Large intestine (tissue), 3 donors: ENCODE measurements around the gene SPSB2. TPM values are rescaled to one million over a fixed set of nuclear protein-coding genes. Genes with fewer than 3 reads are reported as not detected.
"Not testable (repeated sequence)": the region's sequence is repeated elsewhere in the genome, so short reads cannot be mapped to it uniquely, and the experiment has no call there.

Experiments used
- DNase-seq, 2 donors: peaks; one replicate each; pipeline versions ENCODE4 v3.0.0 to v3.0.0-alpha.2; 2013
- H3K27ac ChIP-seq: one replicate; pipeline ENCODE4 v1.5.1; 2013; ENCODE audit warnings: low read length
- H3K27me3 ChIP-seq: 2 replicates; pipeline ENCODE4 v1.6.1; 2013; ENCODE audit warnings: low read length; ENCODE audit not compliant: control insufficient read depth, insufficient read depth
- H3K36me3 ChIP-seq: 2 replicates; pipeline ENCODE4 v1.6.1; 2013; ENCODE audit warnings: low read length; ENCODE audit not compliant: control insufficient read depth, insufficient read depth
- H3K4me1 ChIP-seq: one replicate; pipeline ENCODE4 v1.6.1; 2013; ENCODE audit warnings: low read length; ENCODE audit not compliant: control insufficient read depth, insufficient read depth
- H3K4me3 ChIP-seq: one replicate; pipeline ENCODE4 v1.5.1; 2013; ENCODE audit warnings: low read length
- H3K9me3 ChIP-seq: one replicate; pipeline ENCODE4 v1.6.1; 2013; ENCODE audit warnings: mild to moderate bottlenecking, low read depth, low read length, moderate library complexity; ENCODE audit not compliant: control insufficient read depth
- WGBS: methylation state at CpG from one replicate; pipeline ENCODE4 v1.1.5; 2013; ENCODE audit warnings: low lambda C conversion rate; ENCODE audit not compliant: insufficient coverage; 5-methylcytosine and 5-hydroxymethylcytosine counted together
- polyA plus RNA-seq: library from polyadenylated mRNA; unstranded; fragments of 120-200 nt; gene quantifications from one replicate; pipeline ENCODE4 v1.2.1, GENCODE V29; 2013

SPSB2 gene
- polyA plus RNA-seq, 1 donor, result 15.3 TPM

DNA sequence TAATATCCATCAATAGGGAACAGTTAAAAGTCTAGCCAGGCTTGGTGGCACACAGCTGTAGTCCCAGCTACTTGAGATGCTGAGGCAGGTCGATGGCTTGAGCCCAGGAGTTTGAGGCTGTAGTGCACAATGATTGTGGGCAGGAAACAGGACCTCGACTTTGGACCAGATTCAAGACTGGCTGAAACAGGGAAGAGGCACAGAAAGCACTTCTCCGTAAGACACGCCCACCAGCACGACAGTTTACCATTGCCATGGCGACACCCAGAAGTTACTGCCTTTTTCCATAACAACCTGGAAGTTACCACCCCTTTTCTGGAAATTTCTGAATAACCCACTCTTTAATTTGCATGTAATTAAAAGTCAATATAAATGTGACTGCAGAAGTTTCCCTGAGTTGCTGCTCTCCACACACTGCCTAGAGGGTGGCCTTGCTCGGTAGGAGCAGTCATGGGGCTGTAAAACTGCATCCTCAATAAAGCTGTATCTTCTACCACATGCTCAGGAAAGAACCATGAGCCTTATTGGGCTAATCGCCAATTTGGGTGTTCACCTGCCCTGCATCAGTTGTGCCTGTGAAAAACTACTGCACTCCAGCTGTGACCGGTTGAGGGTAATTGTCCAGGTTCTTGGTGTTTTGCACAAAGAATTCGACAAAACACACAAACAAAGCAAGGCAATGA, 26.9 kb upstream of the SPSB2 start:
- DNase-seq, result peak; percentile 78 to 89
- Histone ChIP-seq H3K9me3 (no peaks in the 10 kb centered on the region), H3K4me3 (no peak overlapping the region), H3K27me3 (no peaks in the 10 kb centered on the region), H3K27ac (peak overlapping the region; percentile 42), H3K36me3 (no peaks in the 10 kb centered on the region), H3K4me1 (peaks cover 8% of the 10 kb centered on the region)
- WGBS, result 100% methylated on average over 1 of the region's 10 CpGs

- DNase-seq, result no peak
- peaks cover 8% of the 10 kb centered on the region for H3K4me1 ChIP-seq
- no peaks in the 10 kb centered on the region for H3K36me3 ChIP-seq
- peak overlapping the region; percentile 42 for H3K27ac ChIP-seq
- H3K4me3 ChIP-seq, result no peak overlapping the region
- no CpG with 5 or more reads among the region's 5 CpGs for WGBS
- H3K27me3 ChIP-seq, result no peaks in the 10 kb centered on the region
- no peaks in the 10 kb centered on the region for H3K9me3 ChIP-seq
Measured at GRCh38 chr12:6899427-6899826, 26.3 kb upstream of the SPSB2 start.

- DNase-seq, result no peak
- Histone ChIP-seq H3K27me3 (no peaks in the 10 kb centered on the region), H3K4me1 (peaks cover 4% of the 10 kb centered on the region), H3K27ac (no peak overlapping the region), H3K4me3 (no peak overlapping the region), H3K9me3 (no peaks in the 10 kb centered on the region), H3K36me3 (no peaks in the 10 kb centered on the region)
- WGBS, result 100% methylated on average over 1 of the region's 6 CpGs
Measured at GRCh38 chr12:6896846-6897435, 23.8 kb upstream of the SPSB2 start.

DNA sequence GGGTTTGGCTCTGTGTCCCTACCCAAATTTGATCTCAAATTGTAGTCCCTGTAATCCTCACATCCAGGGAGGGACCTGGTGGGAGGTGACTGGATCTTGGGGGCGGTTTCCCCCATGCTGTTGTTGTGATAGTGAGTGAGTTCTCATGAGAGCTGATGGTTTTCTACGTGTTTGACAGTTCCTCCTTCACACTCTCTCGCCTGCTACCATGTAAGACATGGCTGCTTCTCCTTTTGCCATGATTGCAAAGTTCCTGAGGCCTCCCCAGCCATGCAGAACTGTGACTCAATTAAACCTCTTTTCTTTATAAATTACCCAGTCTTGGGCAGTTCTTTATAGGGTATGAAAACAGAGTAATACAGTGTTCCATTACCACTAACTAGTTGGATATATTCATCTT, 21.2 kb upstream of the SPSB2 start:
- H3K27ac ChIP-seq, result no peak overlapping the region
- WGBS, result no CpG with 5 or more reads among the region's 3 CpGs
- no peak for DNase-seq
- peaks cover 7% of the 10 kb centered on the region for H3K4me1 ChIP-seq
- no peak overlapping the region for H3K4me3 ChIP-seq
- no peaks in the 10 kb centered on the region for H3K27me3 ChIP-seq
- H3K36me3 ChIP-seq, result no peaks in the 10 kb centered on the region
- H3K9me3 ChIP-seq, result no peaks in the 10 kb centered on the region

DNA sequence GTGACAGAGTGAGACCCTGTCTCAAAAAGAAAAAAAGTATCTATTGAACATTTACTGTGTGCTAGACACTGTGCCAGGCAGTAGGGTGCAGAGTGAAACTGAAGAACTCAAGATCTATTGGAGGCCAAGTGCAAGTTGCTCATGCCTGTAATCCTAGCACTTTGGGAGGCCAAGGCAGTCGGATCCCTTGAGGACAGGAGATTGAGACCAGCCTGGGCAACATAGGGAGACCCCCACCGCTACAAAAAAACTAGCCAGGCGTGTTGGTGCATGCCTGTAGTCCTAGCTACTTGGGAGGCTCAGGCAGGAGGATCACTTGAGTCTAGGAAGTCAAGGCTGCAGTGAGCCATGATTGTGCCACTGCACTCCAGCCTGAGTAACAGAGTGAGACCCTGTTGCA, 19.6 kb upstream of the SPSB2 start:
- DNase-seq, H3K4me3 ChIP-seq: not testable (repeated sequence)
- no CpG with 5 or more reads among the region's 3 CpGs for WGBS

GRCh38 chr12:6891646-6892001, 18.5 kb upstream of the SPSB2 start:
- Histone ChIP-seq H3K27me3 (no peaks in the 10 kb centered on the region), H3K36me3 (no peaks in the 10 kb centered on the region), H3K9me3 (no peaks in the 10 kb centered on the region), H3K4me3 (peak overlapping the region; percentile 57), H3K27ac (peak overlapping the region; percentile 88), H3K4me1 (peaks cover 20% of the 10 kb centered on the region)
- no peak for DNase-seq
- 100% methylated on average over 1 of the region's 5 CpGs for WGBS

More for the DNA sequence above, 19.6 kb upstream of the SPSB2 start:
- H3K27ac ChIP-seq, H3K4me1 ChIP-seq, H3K36me3 ChIP-seq, H3K27me3 ChIP-seq, H3K9me3 ChIP-seq: not testable (repeated sequence)

- WGBS, result 0% methylated on average over 1 of the region's 68 CpGs
- Histone ChIP-seq H3K27me3 (no peaks in the 10 kb centered on the region), H3K36me3 (no peaks in the 10 kb centered on the region), H3K27ac (peak overlapping the region; percentile 88), H3K9me3 (no peaks in the 10 kb centered on the region), H3K4me3 (peak overlapping the region; percentile 57), H3K4me1 (peaks cover 20% of the 10 kb centered on the region)
- peak; percentile 97 to 98 for DNase-seq
Measured at GRCh38 chr12:6890789-6891645, 17.9 kb upstream of the SPSB2 start.

DNA sequence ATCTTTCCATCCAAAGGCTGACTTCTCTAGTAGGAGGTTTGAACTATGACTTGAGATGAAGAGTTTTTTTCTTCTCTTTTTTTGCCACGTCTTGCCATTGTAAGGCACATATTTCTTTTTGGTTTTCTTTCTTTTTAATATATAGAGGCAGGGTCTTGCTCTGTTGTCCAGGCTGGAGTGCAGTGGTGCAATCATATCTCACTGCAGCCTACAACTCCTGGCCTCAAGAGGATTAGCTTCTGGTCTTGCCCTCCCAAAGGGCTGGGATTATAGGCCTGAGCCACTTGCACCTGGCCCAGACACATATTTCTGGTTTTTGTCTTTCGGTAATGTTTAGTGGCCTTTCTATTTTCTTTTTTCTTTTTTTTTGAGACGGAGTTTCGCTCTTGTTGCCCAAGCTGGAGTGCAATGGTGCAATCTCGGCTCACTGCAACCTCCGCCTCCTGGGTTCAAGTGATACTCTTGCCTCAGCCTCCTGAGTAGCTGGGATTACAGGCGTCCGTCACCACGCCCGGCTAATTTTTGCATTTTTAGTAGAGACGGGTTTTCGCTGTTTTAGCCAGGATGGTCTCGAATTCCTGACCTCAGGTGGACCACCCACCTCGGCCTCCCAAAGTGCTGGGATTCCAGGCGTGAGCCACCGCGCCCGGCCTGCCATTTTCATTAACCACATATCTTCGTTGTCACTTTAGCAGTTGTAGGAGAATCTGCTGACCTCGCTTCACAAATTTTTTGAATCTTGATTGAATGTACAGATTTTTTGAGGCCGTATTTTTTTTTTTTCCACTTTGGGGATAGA, 16.9 kb upstream of the SPSB2 start:
- H3K9me3 ChIP-seq, H3K27me3 ChIP-seq, H3K4me3 ChIP-seq, H3K36me3 ChIP-seq, DNase-seq: not testable (repeated sequence)
- Histone ChIP-seq H3K27ac (peak overlapping the region; percentile 78), H3K4me1 (peaks cover 25% of the 10 kb centered on the region)
- 87% methylated on average over 3 of the region's 21 CpGs for WGBS

DNA sequence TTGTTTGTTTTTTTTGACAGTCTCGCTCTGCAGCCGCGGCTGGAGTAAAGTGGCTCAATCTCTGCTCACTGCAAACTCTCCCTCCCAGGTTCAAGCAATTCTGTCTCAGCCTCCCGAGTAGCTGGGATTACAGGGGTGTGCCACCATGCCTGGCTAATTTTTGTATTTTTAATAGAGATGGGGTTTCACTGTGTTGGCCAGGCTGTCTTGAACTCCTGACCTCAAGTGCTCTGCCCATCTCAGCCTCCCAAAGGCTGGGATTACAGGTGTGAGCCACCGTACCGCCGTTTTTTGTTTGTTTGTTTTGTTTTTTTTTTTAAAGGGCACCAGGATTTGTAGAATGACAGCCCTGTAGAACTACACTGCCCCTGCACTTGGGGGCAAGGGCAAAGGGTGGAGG, 15.7 kb upstream of the SPSB2 start:
- Histone ChIP-seq H3K4me1 (peaks cover 25% of the 10 kb centered on the region), H3K36me3 (peaks cover 11% of the 10 kb centered on the region)
- H3K27ac ChIP-seq, H3K4me3 ChIP-seq, H3K9me3 ChIP-seq, H3K27me3 ChIP-seq, DNase-seq: not testable (repeated sequence)
- WGBS, result 86% methylated on average over 3 of the region's 7 CpGs

GRCh38 chr12:6888360-6888759, 15.3 kb upstream of the SPSB2 start:
- Histone ChIP-seq H3K27ac (no peak overlapping the region), H3K36me3 (peaks cover 12% of the 10 kb centered on the region), H3K9me3 (no peaks in the 10 kb centered on the region), H3K27me3 (no peaks in the 10 kb centered on the region), H3K4me1 (peaks cover 25% of the 10 kb centered on the region), H3K4me3 (no peak overlapping the region)
- no CpG with 5 or more reads among the region's 2 CpGs for WGBS
- no peak for DNase-seq
